SU-DHL-6 (cell line): ENCODE results near the gene TMEM62.

Experiments
- CTCF ChIP-seq: fragments of 200-600 bp; sonication (generic); IDR thresholded peaks from one replicate; pipeline ENCODE4 v1.5.1; 2017; ENCODE audit warnings: antibody characterized with exemption, mild to moderate bottlenecking, low read length, moderate library complexity; ENCODE audit not compliant: insufficient read depth, poor library complexity, severe bottlenecking
- EZH2phosphoT487 ChIP-seq: fragments of 200-600 bp; sonication (generic), shearing (Covaris generic); conservative IDR thresholded peaks from 2 replicates; pipeline ENCODE4 v1.6.1; 2018; ENCODE audit warnings: mild to moderate bottlenecking, antibody characterized with exemption, low read length, moderate library complexity, mixed read lengths

- TF ChIP-seq CTCF, result no peak
- TF ChIP-seq EZH2phosphoT487, result no peak
These were observed at the start of gene TMEM62 for GRCh38 chr15:43133430-43134156.
